ENCODE data around the gene ORMDL3. TPM values are rescaled to one million over a fixed set of nuclear protein-coding genes. Genes with fewer than 3 reads are reported as not detected.

Gene ORMDL3
- total RNA-seq, 1 experiment from 2014 or later, result 53.2 TPM

GRCh38 chr17:39923836-39924690 lies 3.3 kb downstream of the ORMDL3 start (continued):
- TF ChIP-seq RELA (CRISPR knock-in tag; IDR thresholded peaks at IDR 0.05; ENCODE audit: borderline replicate concordance), result no peak
- no peak for TF ChIP-seq ZBTB43 (CRISPR knock-in tag; IDR thresholded peaks at IDR 0.05)
- no peak for TF ChIP-seq ZNF219 (CRISPR knock-in tag; IDR thresholded peaks at IDR 0.05; ENCODE audit: borderline replicate concordance)

GRCh38 chr17:39923230-39923629 lies 4.2 kb downstream of the ORMDL3 start:
- H3K27ac Mint-ChIP-seq, result no peak overlapping the region
- TF ChIP-seq SMAD3 (CRISPR knock-in tag; IDR thresholded peaks at IDR 0.05; ENCODE audit: borderline replicate concordance), result no peak
- TF ChIP-seq KAT7 (CRISPR knock-in tag; IDR thresholded peaks at IDR 0.05; ENCODE audit: borderline replicate concordance), result no peak
- no peak for TF ChIP-seq MYBL2 (CRISPR knock-in tag; IDR thresholded peaks at IDR 0.05)
- no peak for TF ChIP-seq ZNF232 (CRISPR knock-in tag; IDR thresholded peaks at IDR 0.05)
- TF ChIP-seq E2F1 (CRISPR knock-in tag; IDR thresholded peaks at IDR 0.05), result no peak
- TF ChIP-seq CBFB (CRISPR knock-in tag; IDR thresholded peaks at IDR 0.05; ENCODE audit: low read depth), result no peak
- TF ChIP-seq CDX4 (CRISPR knock-in tag; IDR thresholded peaks at IDR 0.05; ENCODE audit: borderline replicate concordance), result no peak
- no peak for TF ChIP-seq E2F5 (CRISPR knock-in tag; IDR thresholded peaks at IDR 0.05)
- no peak for TF ChIP-seq CREM (CRISPR knock-in tag; IDR thresholded peaks at IDR 0.05)
- no peak for TF ChIP-seq MLX (CRISPR knock-in tag; IDR thresholded peaks at IDR 0.05)
- no peak for TF ChIP-seq ZNF532 (CRISPR knock-in tag; IDR thresholded peaks at IDR 0.05; ENCODE audit: borderline replicate concordance)
- TF ChIP-seq ERG (CRISPR knock-in tag; IDR thresholded peaks at IDR 0.05), result no peak
- TF ChIP-seq NR3C1 (CRISPR knock-in tag; conservative IDR thresholded peaks at IDR 0.05; ENCODE audit: low read depth), result no peak
- no peak for TF ChIP-seq IRF2 (CRISPR knock-in tag; IDR thresholded peaks at IDR 0.05; ENCODE audit: borderline replicate concordance, low read depth)
- TF ChIP-seq NR1H2 (CRISPR knock-in tag; IDR thresholded peaks at IDR 0.05), result no peak
- no peak overlapping the region for H3K4me3 Mint-ChIP-seq

More at GRCh38 chr17:39923230-39923629, 4.2 kb downstream of the ORMDL3 start:
- ChIA-PET CTCF (no interaction called here), POLR2A (no interaction called here)
- no peak for DNase-seq (ENCODE audit: low spot score)
- peaks cover 28% of the 10 kb centered on the region for H3K4me1 Mint-ChIP-seq
- ATAC-seq, result no peak
- H3K9me3 Mint-ChIP-seq, result no peaks in the 10 kb centered on the region
- H3K27me3 Mint-ChIP-seq (ENCODE audit: low read depth), result peaks cover 4% of the 10 kb centered on the region; the same call in 1 of the 2 replicates
- peaks cover 20% of the 10 kb centered on the region for H3K36me3 Mint-ChIP-seq

Data from WTC11 (cell line).